ENCODE measurements around the gene CDON. TPM values are rescaled to one million over a fixed set of nuclear protein-coding genes. Genes with fewer than 3 reads are reported as not detected.

Gene CDON
- total RNA-seq, 1 experiment from 2014 or later = 17.2 TPM

DNA sequence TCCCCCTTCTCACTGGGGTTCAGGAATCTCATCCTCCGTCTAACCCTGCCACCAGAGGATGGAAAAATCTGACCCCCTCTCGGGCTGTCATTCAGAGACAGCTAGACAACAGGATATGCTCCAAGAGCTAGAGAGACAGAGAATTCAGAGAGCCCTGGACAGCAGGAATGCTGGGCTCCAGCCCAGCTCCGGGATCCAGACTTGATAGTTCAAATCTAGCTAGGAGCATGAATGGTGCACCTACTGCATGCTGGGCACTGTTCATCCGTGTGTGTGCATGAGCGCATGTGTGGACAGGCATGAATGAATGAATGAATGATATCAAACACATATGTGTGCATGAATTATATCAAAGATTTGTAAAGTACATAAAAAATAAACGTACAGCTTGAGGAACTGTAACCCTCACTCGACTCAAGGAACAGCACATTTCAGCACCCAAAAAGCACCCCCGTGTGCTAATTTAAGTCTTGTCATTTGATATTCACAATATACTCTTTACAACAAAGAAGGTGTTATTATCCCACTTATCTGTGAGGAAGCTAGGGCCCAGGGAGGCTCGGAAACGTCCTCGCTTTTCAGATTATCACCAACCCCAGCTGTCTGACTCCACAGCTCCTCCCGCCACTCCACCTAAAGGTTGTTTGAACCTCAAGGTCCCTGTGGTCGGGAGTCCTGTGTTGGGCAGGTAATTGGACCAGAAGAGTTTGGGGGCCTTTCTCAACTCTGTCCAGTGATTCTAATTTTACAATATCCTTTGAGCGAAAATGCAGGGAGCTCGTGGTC lies 117.5 kb downstream of the CDON start:
- peaks cover 3% of the 10 kb centered on the region; the same call in 1 of the 2 replicates for H3K4me1 ChIP-seq (ENCODE audit: insufficient read depth, low read length)
- H3K23ac ChIP-seq (ENCODE audit: insufficient read length, low read depth, low read length) = no peak overlapping the region
- no peaks in the 10 kb centered on the region for H4K20me1 ChIP-seq (ENCODE audit: control insufficient read depth, insufficient read depth, insufficient read length)
- H3T11ph ChIP-seq (ENCODE audit: low read length) = no peak overlapping the region
- H2BK120ac ChIP-seq (ENCODE audit: low read depth, low read length, poor library complexity, severe bottlenecking) = no peak overlapping the region
- H3K36me3 Mint-ChIP-seq (ENCODE audit: insufficient read depth in 1 of 3, low read depth in 3 of 3) = no peaks in the 10 kb centered on the region; a peak in 1 of 7 replicates
- H4K8ac ChIP-seq (replicated peaks; ENCODE audit: insufficient read length, low read depth, low read length) = no peak overlapping the region
- H3K4me3 Mint-ChIP-seq = no peak overlapping the region
- no peaks in the 10 kb centered on the region for H3K9me3 ChIP-seq (ENCODE audit: control insufficient read depth, low read depth, low read length)
- TF ChIP-seq, protein P1, sequence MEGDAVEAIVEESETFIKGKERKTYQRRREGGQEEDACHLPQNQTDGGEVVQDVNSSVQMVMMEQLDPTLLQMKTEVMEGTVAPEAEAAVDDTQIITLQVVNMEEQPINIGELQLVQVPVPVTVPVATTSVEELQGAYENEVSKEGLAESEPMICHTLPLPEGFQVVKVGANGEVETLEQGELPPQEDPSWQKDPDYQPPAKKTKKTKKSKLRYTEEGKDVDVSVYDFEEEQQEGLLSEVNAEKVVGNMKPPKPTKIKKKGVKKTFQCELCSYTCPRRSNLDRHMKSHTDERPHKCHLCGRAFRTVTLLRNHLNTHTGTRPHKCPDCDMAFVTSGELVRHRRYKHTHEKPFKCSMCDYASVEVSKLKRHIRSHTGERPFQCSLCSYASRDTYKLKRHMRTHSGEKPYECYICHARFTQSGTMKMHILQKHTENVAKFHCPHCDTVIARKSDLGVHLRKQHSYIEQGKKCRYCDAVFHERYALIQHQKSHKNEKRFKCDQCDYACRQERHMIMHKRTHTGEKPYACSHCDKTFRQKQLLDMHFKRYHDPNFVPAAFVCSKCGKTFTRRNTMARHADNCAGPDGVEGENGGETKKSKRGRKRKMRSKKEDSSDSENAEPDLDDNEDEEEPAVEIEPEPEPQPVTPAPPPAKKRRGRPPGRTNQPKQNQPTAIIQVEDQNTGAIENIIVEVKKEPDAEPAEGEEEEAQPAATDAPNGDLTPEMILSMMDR (conservative IDR thresholded peaks at IDR 0.05) = no peak
- no peak overlapping the region for H2AK5ac ChIP-seq (ENCODE audit: insufficient read length, low read length)
- H3K14ac ChIP-seq (ENCODE audit: insufficient read depth, low read length) = no peak overlapping the region
- H3K18ac ChIP-seq (ENCODE audit: insufficient read length, low read depth, low read length) = no peak overlapping the region
- no peak overlapping the region for H4K91ac ChIP-seq (ENCODE audit: insufficient read length, low read depth, low read length)
- no peaks in the 10 kb centered on the region; the same call in 1 of the 2 replicates for H3K27me3 Mint-ChIP-seq (ENCODE audit: low read depth)
- no peaks in the 10 kb centered on the region for H3K23me2 ChIP-seq (ENCODE audit: insufficient read length, low read depth, low read length, poor library complexity, severe bottlenecking)
- H3K56ac ChIP-seq (ENCODE audit: insufficient read length, low read depth, low read length) = no peak overlapping the region
- H3K4me2 ChIP-seq (ENCODE audit: insufficient read depth, insufficient read length, low read length) = no peak overlapping the region
- no peak overlapping the region for H3K27ac ChIP-seq (ENCODE audit: insufficient read length, low read depth, low read length)
- H2AFZ ChIP-seq (ENCODE audit: low read length) = no peak overlapping the region
- H3K79me2 ChIP-seq (ENCODE audit: insufficient read depth, low read length) = no peaks in the 10 kb centered on the region
- no peak overlapping the region for H3K9ac ChIP-seq (ENCODE audit: extremely low read depth, insufficient read length, low read length)
- no peak overlapping the region for H3K4ac ChIP-seq (ENCODE audit: low read depth, low read length)
- H2BK5ac ChIP-seq (ENCODE audit: insufficient read length, low read length) = no peak overlapping the region
- no CpG with 5 or more reads among the region's 15 CpGs for WGBS (ENCODE audit: extremely low coverage, insufficient read length, low lambda C conversion rate)
- DNase-seq = no peak
- no peaks in the 10 kb centered on the region for H3K79me1 ChIP-seq (ENCODE audit: insufficient read depth, low read depth, low read length, poor library complexity, severe bottlenecking)
- H3K27me3 ChIP-seq (ENCODE audit: insufficient read depth, low read length) = no peaks in the 10 kb centered on the region
- H2BK15ac ChIP-seq (ENCODE audit: low read depth, low read length) = no peak overlapping the region
- peaks cover 14 to 21% of the 10 kb centered on the region in 2 experiments for H3K4me1 Mint-ChIP-seq
- H2BK20ac ChIP-seq (ENCODE audit: low read depth, low read length, poor library complexity, severe bottlenecking) = no peak overlapping the region
- H3K27ac Mint-ChIP-seq = no peak overlapping the region
- no peak overlapping the region for H4K5ac ChIP-seq (ENCODE audit: insufficient read length, low read depth, low read length)
- no peak overlapping the region for H2BK12ac ChIP-seq (ENCODE audit: insufficient read length, low read depth, low read length)
- H3K9me3 Mint-ChIP-seq = no peaks in the 10 kb centered on the region

All from H9 (cell line).